GM21576 (cell line): ENCODE results near the gene WASHC2C.
"Not testable (repeated sequence)": the region's sequence is repeated elsewhere in the genome, so short reads cannot be mapped to it uniquely, and the experiment has no call there.

Experiments
- ATAC-seq: cut with Tn5 transposase; IDR thresholded peaks from one replicate; pipeline ENCODE4 v1.9.1; 2021; ENCODE audit warnings: mild to moderate bottlenecking, moderate library complexity; ENCODE audit not compliant: unreplicated experiment

The WASHC2C gene

DNA sequence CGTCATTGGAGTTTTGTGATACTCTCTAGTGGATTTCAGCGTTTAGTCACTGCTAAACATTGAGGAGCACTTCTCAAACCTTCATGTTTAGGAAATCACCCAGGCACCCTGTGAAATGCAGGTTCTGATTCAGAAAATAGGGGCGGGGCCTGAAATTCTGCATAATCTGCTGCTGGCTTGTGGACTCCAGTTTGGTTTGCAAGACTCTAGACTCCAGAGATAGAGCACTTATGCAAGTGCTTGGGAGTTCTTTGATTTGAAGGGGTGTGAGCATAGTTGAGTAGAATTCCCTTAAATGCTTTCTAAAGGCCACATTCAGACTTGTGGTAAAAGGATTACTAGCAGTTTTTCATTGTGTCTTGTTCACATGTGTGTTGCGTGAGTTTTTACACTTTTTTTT, 41.3 kb downstream of the WASHC2C start:
- not testable (repeated sequence) for ATAC-seq

DNA sequence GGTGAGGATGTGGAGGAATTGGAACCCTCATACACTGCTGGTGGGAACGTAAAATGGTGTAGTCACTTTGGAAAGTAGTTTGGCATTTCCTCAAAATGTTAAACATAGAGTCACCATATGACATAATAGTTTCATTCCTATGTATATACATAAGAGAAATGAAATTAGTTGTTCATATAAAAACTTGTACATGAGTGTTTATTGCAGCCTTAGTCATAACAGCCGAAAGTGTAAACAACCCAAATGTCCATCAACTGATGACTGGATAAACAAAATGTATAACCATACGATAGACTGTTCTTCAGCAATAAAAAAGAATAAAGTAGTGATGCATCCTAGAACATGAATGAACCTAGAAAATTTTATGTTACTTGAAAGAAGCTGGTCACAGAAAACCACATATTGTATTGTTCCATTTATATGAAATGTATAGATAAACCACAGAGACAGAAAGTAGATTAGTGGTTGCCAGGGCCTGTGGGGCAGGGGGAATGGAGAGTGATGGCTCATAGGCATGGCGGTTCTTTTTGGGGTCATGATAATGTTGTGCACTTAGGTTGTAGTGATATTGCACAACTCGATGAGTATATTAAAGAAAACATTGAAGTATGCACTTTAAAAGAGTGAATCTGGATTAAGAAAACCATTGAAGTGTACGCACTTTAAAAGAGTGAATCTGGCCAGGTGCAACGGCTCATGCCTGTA, 44.8 kb downstream of the WASHC2C start:
- ATAC-seq = not testable (repeated sequence)

DNA sequence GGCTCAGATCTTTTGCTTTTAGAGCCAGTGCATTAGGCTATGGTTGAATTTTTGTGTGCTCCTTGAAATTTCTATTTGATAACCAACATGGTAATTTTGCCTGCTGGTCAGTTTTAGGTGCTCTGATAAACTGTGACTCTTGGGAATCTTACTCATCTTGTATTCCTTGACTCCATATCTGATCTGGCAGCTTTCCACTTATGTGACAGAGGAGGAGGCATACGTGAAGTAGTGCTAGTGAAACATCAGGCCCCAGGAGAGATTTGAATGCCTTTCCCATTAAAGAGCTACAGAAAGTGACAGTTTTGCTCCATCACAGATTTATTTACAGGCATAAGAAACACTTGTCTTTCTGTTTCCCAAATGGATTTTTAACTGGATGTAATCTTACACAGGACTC, 59.2 kb downstream of the WASHC2C start:
- not testable (repeated sequence) for ATAC-seq

DNA sequence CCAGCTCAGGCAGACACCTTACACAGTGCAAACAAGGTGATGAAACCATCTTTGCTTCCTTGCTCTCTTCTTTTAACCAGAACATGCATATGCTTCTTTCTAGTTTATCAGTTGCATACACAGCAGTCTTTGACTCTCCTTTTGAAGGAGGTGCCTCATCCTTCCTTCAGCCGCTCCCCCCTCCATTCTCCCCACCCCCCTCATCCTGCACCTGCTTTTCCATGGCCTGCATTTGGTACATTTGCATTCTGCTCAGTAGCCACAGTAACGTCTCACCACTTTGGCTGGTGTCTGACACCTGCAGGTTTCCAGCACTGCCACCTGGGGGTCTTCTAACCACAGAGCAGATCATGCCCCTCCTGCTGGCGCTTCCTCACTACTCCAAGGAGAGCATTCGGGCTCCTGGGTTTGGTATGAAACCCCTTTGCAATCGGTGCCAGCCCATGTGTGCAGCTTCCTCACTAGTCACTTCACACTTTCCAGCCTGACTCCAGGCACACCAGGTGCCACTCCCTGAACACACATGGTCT, 60.2 kb downstream of the WASHC2C start:
- ATAC-seq = not testable (repeated sequence)

DNA sequence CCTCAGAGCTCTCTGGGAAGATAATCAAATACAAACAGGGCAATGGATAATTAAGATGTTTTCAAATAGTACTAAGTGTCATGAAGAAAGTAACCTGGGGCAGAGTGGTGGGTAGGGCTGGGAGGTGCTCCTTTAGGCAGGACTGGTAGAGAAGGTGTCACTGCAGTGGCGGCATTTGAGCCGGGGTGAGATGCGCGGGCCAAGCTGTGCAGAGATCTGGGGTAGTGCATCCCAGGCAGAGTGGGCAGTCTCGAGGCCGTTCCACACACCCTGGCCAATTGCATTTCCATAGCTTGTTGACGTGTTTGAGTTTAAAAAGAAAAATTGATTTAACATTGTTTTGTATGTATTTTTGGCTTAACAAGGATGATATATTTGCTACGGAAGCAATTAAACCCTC, 62.9 kb downstream of the WASHC2C start:
- ATAC-seq = not testable (repeated sequence)

DNA sequence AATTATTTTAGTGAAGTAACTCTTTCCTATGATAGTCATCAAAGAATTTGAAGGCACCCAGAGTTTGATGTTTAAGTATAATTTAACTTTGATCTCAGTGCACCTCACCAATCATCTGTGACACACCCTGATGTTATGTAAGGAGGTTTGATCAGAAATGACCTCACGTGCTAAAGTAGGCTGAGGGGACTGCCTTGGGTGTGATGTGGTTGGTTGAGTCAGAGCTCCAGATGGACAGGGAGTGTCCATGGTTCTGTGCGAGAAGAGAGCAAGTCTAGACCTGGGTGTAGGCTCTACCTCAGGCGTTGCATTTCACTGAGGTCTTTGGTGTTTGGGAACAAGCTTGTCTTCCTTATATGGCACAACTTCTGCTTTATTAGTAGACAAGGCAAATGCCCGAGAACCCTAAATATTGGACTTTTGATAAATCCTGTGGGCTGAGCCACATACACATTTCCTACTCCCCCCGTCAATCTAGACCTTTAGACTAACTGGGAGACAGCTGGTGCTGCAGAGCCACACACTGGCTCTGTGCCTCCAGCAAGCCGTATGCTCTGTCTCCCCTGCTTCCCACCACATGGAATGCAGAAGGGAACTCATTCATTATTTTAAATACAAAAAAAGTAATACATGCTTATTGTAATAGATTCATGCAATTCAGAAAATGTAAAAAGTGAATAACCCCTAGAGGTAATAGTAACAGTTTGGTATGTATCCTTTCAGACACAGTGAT, 63.8 kb downstream of the WASHC2C start:
- not testable (repeated sequence) for ATAC-seq

DNA sequence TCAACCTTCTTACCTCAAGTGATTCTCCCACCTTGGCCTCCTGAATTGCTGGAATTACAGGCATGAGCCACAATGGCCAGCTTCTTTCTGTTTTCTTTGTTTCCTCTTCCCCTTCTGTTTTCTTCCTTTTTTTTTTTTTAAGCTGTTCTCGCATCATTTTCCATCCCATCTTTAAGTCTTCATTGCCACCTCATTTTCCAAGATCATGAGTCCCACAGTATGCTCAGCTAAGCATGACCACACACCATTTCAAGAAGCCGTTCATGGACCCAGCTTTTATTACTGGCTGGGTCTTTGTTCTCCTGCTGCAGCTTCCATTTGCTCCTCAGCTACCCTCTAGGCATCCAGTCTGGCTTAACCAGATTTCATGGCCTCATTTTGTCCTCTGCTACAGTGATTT, 67.7 kb downstream of the WASHC2C start:
- not testable (repeated sequence) for ATAC-seq

DNA sequence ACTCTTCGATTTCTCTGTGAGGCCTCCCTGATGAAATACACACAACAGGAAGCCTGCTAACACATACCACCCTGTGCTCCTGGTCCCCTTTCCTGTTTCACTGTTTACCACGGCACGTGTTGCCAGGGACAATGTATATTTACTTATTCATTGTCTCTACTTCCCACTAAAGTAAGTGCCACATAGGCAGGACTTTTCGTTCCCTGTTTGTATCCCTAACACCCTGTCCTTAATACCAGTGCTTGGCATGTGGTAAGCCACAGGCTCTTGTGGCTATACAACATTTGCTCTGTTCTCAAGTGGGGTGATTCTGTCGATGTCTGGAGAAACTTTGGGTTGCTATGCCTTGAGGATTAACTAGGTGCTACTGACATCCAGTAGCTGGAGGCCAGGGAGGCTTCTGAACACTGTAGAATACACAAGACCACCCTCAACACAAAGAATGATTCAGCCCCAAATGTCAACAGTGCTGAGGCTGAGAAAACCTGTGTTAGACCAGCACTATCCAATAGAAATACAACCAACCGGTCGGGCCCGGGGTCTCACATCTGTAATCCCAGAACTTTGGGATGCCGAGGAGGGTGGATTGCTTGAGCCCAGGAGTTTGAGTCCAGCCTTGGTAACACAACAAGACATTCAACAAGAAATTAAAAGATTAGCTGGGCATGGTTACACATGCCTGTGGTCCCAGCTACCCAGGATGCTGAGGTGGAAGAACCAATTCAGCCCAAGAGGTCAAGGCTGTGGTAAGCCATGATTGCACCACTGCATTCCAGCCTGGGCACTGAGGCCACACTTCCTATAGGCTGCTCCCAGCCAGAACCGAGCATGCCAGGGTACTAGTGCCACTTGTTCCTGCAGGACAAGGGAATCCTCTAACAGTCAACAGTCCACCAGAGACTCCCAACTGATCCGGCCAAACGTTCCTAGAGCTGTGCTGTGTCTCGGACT, 76.3 kb downstream of the WASHC2C start:
- not testable (repeated sequence) for ATAC-seq

DNA sequence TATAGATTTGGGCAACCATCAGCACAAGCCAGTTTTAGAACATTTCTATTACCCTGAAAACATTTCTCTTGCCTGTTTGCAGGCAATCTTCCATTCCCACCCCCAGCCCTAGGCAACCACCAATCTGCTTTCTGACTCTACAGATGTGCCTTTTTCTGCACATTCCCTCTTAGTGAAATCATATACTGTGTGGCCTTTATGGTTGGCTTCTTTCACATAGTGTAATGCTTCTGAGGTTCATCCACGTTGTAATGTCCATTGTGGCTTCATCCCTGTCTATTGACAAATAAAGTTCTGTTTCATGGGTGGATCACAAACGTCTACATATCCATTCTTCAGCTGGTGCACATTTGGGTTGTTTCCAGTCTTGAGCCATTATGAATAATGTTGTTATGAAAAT, 77.9 kb downstream of the WASHC2C start:
- ATAC-seq = not testable (repeated sequence)

DNA sequence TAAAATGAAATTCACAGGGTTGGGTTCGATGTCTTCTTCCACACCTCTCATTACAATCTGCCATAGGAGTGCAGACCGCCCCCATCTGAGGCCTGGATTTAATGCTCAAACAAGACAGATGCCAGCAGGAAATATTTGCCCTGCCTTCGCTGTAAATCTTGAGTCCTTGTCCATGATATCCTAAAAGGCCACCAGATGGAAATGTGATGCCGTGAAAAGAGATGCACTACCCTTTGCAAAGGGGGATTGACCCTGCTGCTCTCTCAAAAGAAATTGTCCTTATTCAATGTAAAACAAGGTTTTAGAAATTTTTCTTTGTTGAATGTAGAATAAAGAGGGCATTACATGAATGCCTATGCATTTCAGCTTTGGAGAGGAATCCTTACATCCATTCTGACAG, 82.8 kb downstream of the WASHC2C start:
- ATAC-seq = no peak

DNA sequence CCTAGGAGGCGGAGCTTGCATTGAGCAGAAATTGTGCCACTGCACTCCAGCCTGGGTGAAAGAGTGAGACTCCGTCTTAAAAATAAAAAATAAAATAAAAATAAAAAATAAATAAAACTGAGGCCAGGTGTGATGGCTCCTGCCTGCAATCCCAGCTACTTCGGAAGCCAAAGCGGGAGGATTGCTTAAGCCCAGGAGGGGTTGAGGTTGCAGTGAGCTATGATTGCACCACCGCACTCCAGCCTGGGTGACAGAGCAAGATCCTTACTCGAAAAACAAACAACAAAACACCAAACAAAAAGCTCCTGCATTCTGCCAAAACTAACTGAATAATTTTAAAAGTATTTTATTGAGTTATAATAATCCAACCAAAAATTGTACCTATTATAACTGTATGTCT, 84.0 kb downstream of the WASHC2C start:
- ATAC-seq = no peak

DNA sequence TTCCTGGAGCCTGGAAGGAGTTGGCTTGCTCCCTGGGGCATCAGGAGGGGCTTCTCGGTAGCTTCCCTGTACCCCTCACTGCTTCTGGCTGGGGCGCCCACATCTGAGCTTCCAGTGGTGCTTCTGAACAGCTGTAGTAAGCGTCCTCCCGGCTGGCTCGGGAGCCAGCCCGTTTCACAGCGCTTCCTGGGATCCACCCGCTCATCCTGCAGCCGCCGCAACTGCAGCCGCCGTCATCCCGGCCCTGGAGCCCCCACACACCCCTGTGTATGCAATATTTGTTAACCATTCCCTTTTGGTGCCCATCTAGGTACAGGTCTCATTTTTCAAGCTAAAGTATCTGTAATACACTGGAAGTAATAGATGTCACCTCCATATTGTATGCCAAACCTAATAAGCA, 85.9 kb downstream of the WASHC2C start:
- not testable (repeated sequence) for ATAC-seq

DNA sequence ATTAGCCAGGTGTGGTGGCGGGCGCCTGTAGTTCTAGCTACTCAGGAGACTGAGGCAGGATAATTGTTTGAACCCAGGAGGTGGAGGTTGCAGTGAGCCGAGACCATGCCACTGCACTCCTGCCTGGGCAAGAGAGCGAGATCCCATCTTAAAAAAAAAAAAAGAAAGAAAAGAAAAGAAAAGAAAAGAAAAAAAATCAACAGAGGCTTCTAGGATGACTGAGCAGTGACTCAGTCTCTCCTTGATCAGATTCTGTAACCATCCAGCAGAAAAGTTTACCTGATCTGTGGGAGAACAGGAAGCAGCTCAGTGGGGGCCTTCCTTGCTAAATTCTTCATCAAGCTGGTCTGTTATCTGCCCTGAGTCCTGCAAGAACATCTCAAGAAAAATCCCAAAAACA, 87.1 kb downstream of the WASHC2C start:
- not testable (repeated sequence) for ATAC-seq

DNA sequence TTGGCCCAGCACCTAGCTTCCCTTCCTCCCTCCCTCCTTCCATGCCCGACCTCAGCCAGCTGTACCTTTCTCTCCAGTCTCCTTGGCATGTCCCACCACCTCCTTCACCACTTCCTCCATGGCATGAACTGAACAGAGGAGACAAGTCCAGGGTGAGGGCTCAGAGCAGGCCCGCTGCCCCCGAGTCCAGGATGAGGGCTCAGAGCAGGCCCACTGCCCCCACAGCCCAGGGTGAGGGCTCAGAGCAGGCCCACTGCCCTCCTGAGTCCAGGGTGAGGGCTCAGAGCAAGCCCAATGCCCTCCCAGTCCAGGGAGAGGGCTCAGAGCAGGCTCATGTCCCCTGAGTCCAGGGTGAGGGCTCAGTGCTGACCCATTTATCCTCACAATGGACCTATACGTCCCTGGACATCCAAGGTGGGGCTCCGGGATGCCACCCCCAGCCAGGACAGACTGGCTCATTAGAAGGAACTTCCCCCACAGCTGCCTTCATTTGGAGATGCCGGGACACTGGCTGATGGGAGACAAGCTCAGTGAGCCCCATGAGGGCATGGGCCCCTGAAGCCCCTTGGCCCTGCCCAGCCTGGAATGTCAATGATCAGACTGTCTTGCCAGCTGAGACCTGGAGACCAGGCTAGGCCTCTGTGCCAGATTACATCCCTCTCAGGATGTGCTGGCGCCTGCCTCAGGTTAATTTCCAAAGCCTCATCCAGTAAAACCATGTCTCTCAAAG, 90.2 kb downstream of the WASHC2C start:
- ATAC-seq = no peak

DNA sequence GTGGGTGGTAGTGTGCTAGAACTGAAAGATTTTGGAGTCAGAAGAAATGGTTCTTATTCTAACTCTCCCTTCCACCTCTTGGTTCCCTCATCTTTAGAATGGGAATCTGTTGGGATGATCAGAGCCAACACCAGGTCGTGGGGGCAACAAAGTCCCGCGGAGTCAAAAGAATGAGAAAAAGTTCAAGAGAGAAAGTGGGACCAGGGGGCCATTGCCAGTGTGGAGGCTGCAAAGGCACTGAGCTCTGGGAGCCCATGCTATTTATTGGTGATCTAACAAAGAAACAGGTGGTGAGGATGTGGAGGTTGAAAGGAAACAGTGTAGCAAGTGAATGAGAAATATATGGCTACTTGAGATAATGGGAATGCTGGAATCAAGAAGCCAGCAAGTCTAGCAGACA, 90.8 kb downstream of the WASHC2C start:
- no peak for ATAC-seq

DNA sequence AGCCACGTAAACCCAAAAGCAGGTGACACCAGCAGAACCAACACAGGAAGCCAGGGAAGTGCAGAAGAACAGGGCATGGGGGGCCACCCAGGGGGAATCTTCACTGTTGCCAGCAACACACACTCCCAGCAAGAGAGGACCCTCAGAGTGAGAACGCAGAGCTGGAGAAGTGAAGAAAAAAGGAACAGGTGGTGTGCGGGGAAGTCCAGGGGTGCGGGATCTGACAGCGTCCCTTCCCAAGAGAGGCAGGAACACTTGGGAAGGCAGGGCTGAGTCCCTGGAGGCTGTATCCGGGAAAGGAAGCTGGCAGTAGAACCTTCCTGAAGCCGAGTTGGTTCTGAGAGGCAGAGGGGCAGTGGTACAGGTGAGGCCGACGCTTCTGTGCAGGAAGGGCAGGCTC, 92.5 kb downstream of the WASHC2C start:
- ATAC-seq = no peak

DNA sequence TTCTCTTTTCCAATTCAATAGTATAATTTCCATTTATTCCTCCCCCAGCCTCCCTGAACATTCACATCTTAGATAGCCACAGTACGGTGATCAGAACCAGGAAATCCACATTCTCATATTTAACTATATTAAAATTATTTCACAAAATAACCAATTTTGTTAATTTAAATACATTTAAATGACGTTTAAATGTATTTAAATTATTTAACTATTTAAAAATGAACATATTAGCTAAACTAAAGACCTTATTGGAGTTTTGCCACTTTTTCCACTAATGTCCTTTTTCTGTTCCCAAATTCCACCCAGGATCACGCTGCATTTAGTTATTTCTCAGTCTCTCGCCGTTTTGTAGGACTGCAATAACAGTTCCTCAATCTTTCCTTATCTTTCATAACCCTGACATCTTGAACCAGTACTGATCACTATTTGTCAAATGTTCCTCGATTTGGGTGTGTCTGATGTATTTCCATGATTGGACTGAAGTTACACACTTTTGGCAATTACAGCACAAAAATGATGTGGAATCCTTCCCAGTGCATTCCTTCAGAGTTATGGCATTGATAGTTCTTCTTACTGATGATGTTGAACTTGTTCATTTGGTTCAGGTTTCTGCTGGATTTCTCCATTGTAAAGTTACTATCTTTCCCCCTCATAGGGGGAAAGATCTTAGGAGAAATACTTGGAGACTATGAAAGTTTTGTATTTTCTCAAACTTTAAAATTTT, 93.2 kb downstream of the WASHC2C start:
- ATAC-seq = not testable (repeated sequence)

DNA sequence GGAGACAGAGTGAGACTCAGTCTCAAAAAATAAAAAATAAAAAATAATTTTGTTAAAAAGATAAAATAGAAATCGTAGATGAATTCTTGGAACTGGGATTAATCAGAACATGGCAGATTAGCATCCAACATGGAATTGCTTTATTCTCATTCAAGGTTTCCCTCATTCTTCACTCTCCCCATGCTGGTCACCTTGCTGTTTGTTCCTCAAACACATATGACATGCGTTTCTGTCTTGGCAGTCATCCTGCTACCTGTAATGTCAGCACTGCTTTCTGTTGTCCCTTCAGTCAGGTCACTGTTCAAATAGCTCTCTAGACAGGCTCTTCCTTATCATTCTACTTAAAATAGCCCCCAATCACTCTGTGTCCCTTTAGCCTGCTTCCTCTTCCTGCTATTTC, 95.9 kb downstream of the WASHC2C start:
- ATAC-seq = not testable (repeated sequence)
